ENCODE data around the gene STX2. TPM values are rescaled to one million over a fixed set of nuclear protein-coding genes. Genes with fewer than 3 reads are reported as not detected.

The STX2 gene
- total RNA-seq, 1 experiment from 2014 or later = 11.2 TPM

- H3K27me3 Mint-ChIP-seq (ENCODE audit: insufficient read depth, unreplicated experiment) = no peaks in the 10 kb centered on the region
- no peak for TF ChIP-seq CTCF (IDR thresholded peaks at IDR 0.05; ENCODE audit: insufficient read depth in 1 of 2, low read depth in 1 of 2, low read length in 1 of 2, severe bottlenecking in 1 of 2, unreplicated experiment in 1 of 2)
- intact Hi-C loops (cut with micrococcal nuclease; ENCODE audit: unreplicated experiment) = no loop called here
- no peak for DNase-seq
- H3K4me1 Mint-ChIP-seq (ENCODE audit: low read depth, unreplicated experiment) = no peaks in the 10 kb centered on the region
- Histone ChIP-seq H3K27me3 (replicated peaks; ENCODE audit: control insufficient read depth, insufficient read depth, low read length) (no peaks in the 10 kb centered on the region), H3K4me1 (no peaks in the 10 kb centered on the region), H3K4me3 (ENCODE audit: low read depth, low read length) (no peak overlapping the region), H3K36me3 (ENCODE audit: control insufficient read depth, insufficient read depth, low read length) (no peaks in the 10 kb centered on the region), H3K9me3 (no peaks in the 10 kb centered on the region)
- no TSS peak for BruUV-seq (replicated peaks)
- H3K9me3 Mint-ChIP-seq (ENCODE audit: unreplicated experiment) = no peaks in the 10 kb centered on the region
- ChIA-PET CTCF (no interaction called here), POLR2A (no interaction called here)
- H3K36me3 Mint-ChIP-seq (ENCODE audit: insufficient read depth, unreplicated experiment) = peaks cover 9% of the 10 kb centered on the region
- H3K27ac Mint-ChIP-seq (ENCODE audit: unreplicated experiment) = no peak overlapping the region
- no peak overlapping the region for H3K4me3 Mint-ChIP-seq (ENCODE audit: unreplicated experiment)
These were observed 41.9 kb downstream of the STX2 start for GRCh38 chr12:130796985-130797686.

DNA sequence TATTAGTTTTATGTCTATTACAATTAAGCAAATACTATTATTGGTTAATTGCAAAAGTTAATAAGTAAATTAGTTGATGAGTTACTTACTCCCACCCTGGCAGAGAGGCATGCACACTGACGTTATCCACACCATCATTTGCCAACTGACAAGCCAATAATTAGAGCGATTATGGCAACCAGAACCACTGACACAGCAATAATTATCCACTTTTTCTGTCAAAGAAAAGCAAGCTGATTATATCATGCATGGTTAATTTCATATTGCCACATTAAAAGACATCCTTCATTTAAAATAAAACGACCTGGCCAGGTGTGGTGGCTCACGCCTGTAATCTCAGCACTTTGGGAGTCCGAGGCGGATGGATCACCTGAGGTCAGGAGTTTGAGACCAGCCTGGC, 43.1 kb downstream of the STX2 start:
- Mint-ChIP-seq H3K4me1 (ENCODE audit: low read depth, unreplicated experiment) (no peaks in the 10 kb centered on the region), H3K27me3 (ENCODE audit: insufficient read depth, unreplicated experiment) (no peaks in the 10 kb centered on the region), H3K36me3 (ENCODE audit: insufficient read depth, unreplicated experiment) (peaks cover 9% of the 10 kb centered on the region), H3K4me3 (ENCODE audit: unreplicated experiment) (no peak overlapping the region), H3K27ac (ENCODE audit: unreplicated experiment) (no peak overlapping the region), H3K9me3 (ENCODE audit: unreplicated experiment) (no peaks in the 10 kb centered on the region)
- ChIA-PET CTCF (no interaction called here), POLR2A (no interaction called here)
- H3K4me1 ChIP-seq = no peaks in the 10 kb centered on the region
- intact Hi-C loops (cut with micrococcal nuclease; ENCODE audit: unreplicated experiment) = no loop called here
- no peaks in the 10 kb centered on the region for H3K9me3 ChIP-seq
- H3K36me3 ChIP-seq (ENCODE audit: control insufficient read depth, insufficient read depth, low read length) = no peaks in the 10 kb centered on the region
- no TSS peak for BruUV-seq (replicated peaks)
- H3K27me3 ChIP-seq (replicated peaks; ENCODE audit: control insufficient read depth, insufficient read depth, low read length) = no peaks in the 10 kb centered on the region
- no peak overlapping the region for H3K4me3 ChIP-seq (ENCODE audit: low read depth, low read length)
- no peak for TF ChIP-seq CTCF (IDR thresholded peaks at IDR 0.05; ENCODE audit: insufficient read depth in 1 of 2, low read depth in 1 of 2, low read length in 1 of 2, severe bottlenecking in 1 of 2, unreplicated experiment in 1 of 2)
- no peak for DNase-seq

GRCh38 chr12:130793554-130793849, 45.5 kb downstream of the STX2 start:
- Mint-ChIP-seq H3K27me3 (ENCODE audit: insufficient read depth, unreplicated experiment) (no peaks in the 10 kb centered on the region), H3K36me3 (ENCODE audit: insufficient read depth, unreplicated experiment) (peaks cover 9% of the 10 kb centered on the region)

More at GRCh38 chr12:130793554-130793849, 45.5 kb downstream of the STX2 start:
- H3K27ac Mint-ChIP-seq (ENCODE audit: unreplicated experiment) = no peak overlapping the region
- no peaks in the 10 kb centered on the region for H3K9me3 Mint-ChIP-seq (ENCODE audit: unreplicated experiment)
- Histone ChIP-seq H3K36me3 (ENCODE audit: control insufficient read depth, insufficient read depth, low read length) (no peaks in the 10 kb centered on the region), H3K4me1 (no peaks in the 10 kb centered on the region), H3K9me3 (no peaks in the 10 kb centered on the region), H3K4me3 (ENCODE audit: low read depth, low read length) (no peak overlapping the region), H3K27me3 (replicated peaks; ENCODE audit: control insufficient read depth, insufficient read depth, low read length) (no peaks in the 10 kb centered on the region)
- POLR2A ChIA-PET = no interaction called here
- no peak for TF ChIP-seq CTCF (IDR thresholded peaks at IDR 0.05; ENCODE audit: insufficient read depth in 1 of 2, low read depth in 1 of 2, low read length in 1 of 2, severe bottlenecking in 1 of 2, unreplicated experiment in 1 of 2)
- no TSS peak for BruUV-seq (replicated peaks)
- no peak for DNase-seq
- CTCF ChIA-PET = no interaction called here
- no peak overlapping the region for H3K4me3 Mint-ChIP-seq (ENCODE audit: unreplicated experiment)
- intact Hi-C loops (cut with micrococcal nuclease; ENCODE audit: unreplicated experiment) = no loop called here
- no peaks in the 10 kb centered on the region for H3K4me1 Mint-ChIP-seq (ENCODE audit: low read depth, unreplicated experiment)

Data from Caco-2 (cell line).